Fibroblast of skin of scalp (primary cell): Measurements from ENCODE around the gene CDH2. TPM values are rescaled to one million over a fixed set of nuclear protein-coding genes. Genes with fewer than 3 reads are reported as not detected.

ENCODE experiments used
- DNase-seq: peaks from one replicate; pipeline ENCODE4 v3.0.0-alpha.2; 2013
- polyA plus RNA-seq, 2 experiments: library from polyadenylated mRNA; unstranded; fragments of 120-200 nt; gene quantifications; one replicate each; pipeline ENCODE4 v1.2.1, GENCODE V29; 2013; ENCODE audit not compliant: insufficient read length in 2 of 2

CDH2 gene
- polyA plus RNA-seq (2013, experiment 1 of 2; ENCODE audit: insufficient read length) = 240 TPM
- 253 TPM for polyA plus RNA-seq (2013, experiment 2 of 2; ENCODE audit: insufficient read length)

GRCh38 chr18:28176948-28177827, at the start of gene CDH2:
Gene CDH2, minus strand, starts transcription at chr18:28177130. Its CDS starts 108 bp downstream, at chr18:28177022.
- DNase-seq = peak; percentile 96

GRCh38 chr18:28212060-28212459, 35.1 kb upstream of the CDH2 start:
- DNase-seq = no peak

DNA sequence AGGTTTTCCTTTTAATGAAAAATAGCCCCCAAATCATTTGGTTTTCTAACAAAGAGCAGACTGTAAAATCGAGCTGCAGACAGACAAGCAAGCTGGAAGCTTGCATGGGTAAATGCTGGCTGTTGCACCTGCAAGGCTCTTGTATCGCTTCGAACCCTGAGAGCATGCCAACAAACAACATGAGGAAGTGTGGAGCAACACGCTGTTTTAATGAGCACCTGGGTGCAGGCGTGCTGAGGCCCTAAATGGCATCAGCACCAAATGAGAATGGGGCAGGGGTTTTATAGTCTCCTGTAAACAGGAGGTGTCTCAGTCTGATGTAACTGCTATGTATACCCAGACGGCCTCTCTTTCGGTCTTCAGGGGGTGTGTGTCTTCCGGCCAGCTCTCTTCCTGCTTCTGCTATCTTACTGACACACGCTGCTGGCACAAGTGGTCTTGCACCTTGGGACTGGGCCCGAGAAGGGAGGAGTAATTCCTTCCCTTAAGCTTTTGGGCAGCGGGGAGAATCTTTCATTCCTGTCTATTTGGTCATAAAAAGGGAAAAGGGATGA, 31.9 kb upstream of the CDH2 start:
- no peak for DNase-seq

- DNase-seq = no peak
Observed at GRCh38 chr18:28208268-28208667, 31.3 kb upstream of the CDH2 start.

GRCh38 chr18:28204154-28204553, 27.2 kb upstream of the CDH2 start:
- DNase-seq = peak; percentile 92

DNA sequence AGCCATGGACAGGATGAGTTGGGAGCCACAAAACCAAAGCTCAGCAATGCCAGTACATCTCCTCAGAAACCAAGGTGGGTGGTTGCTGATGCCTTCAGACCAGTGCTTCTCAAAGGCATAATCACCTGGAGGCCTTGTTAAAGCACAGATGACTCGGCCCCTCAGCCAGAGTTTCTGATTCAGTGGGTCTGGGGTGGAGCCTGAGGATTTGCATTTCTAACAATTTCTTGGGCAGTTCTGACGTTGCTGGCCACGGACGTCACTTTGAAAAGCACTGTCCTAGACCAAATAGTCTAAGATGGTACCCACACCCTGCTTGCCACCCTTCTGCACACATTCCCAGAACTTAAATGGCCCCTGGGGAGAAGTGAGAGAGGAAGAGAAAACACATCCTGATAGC, 24.1 kb upstream of the CDH2 start:
- no peak for DNase-seq

DNA sequence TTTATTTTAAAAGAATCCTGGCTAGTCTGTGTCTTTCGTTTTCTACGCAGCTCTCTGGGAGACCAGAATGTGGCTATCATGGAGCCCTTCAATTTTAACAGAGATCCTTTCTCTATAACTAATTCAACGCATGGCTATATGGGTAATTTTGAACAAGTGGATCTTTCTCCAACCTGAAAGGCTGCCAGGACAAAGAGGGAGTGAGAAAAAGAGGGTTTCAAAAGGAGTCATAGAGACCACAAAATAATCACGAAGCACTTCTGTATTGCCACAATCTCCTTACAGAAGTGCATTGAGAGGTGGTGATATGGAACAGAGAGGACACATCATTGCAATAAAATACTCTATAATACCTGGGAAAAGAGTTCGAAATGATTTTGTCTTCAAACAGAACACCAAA, 21.7 kb upstream of the CDH2 start:
- no peak for DNase-seq

- no peak for DNase-seq
Observed at GRCh38 chr18:28193177-28193778, 16.3 kb upstream of the CDH2 start.

DNA sequence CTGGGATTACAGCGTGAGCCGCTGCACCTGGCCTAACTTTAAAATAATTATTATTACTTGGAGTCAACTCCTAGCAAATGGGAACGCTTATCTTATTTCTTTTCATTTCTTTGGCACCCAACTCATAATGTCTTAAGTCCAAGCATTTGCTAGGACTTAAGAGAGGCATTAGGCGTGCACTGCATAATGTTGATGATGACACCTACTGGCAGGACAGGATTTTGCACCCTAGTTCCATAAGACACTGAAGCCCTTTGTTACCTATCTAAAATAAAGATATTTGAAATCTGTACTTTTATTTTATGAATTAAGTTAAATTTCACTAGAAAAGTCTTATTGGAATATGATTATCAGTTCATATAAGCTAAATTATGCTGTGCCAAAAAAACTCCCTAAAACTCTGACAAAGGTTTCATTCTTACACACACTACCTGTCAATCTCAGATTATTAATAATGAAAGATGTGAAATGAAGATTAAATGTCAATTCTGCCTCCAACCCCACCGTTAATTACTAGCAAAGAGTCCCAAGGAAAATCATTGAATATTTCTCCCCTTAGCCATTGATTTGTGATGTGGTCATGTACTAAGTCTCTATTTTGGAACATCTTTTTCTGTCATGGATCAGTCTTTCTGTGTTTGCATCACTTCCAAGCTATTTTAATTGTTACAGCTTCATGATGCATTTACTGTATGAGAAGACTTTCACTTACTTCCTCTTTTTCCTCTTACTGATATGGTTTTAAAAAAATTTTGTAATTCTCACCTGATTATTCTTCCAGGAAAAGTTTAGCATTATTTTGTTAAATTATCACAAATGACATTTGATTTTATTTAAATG, 12.7 kb upstream of the CDH2 start:
- DNase-seq = peak; percentile 71

GRCh38 chr18:28185121-28185520, 8.2 kb upstream of the CDH2 start:
- DNase-seq = no peak

GRCh38 chr18:28183418-28184078, 6.6 kb upstream of the CDH2 start:
- DNase-seq = peak; percentile 76

GRCh38 chr18:28181616-28182015, 4.7 kb upstream of the CDH2 start:
- DNase-seq = no peak

DNA sequence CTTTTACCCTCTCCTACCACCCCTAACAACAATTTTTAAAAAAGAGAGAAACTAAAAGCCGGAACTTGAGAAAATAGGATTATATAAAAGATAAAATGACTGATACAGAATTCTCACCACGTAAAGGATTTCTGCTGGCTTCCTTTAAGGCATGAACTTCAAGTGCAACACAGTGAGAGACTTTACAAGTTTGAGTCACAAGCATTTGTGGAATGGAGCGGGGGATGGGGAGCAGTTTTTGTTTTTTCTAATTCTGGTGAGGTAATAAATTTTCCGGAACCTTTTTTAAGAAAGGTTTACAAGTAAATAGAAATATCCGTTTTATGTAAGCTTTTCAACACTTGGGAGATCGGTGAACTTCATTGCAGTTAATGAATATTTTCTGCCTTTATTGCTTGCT, 1.8 kb upstream of the CDH2 start:
- peak; percentile 69 for DNase-seq

GRCh38 chr18:28177828-28178635, 1.1 kb upstream of the CDH2 start:
- DNase-seq = peak; percentile 72

GRCh38 chr18:28176698-28176947, 307 bp downstream of the CDH2 start:
- DNase-seq = no peak

DNA sequence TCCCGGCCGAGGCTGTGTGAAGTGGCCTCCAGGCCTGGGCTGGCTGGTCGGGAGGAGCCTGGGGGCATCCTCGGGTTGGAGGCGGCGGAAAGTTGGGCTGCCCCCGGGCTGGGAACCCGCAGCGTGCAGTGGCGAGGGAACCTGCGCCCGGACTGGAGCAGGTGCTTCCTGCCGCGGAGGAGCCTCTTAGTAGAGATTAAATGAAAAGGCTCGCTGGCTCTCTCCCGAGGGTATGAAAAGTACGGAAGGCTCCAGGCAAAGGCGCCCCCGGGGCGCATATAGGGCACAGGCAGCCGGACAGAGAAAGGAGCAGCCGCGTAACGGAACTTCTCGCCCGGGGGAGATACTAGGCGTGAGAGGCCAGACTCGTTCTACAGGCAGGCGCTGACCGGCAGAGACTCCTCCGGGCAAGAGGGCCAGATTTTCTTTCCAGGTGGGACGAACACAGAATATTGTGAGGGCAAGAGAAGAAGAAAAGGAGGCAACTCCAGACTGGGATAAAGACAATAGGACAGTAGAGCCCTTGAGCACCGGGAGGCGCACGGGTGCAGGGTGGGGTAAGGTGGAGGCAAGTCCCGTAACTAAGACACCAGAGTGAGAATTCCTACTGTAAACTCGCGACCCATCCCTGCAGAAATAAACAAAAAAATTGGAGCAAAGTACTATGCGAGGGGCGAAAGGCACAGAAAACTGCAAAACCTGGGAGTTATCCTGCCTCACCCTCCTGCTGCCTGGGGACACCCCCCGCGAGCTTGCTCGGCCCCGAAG, 816 bp downstream of the CDH2 start:
- DNase-seq = no peak

DNA sequence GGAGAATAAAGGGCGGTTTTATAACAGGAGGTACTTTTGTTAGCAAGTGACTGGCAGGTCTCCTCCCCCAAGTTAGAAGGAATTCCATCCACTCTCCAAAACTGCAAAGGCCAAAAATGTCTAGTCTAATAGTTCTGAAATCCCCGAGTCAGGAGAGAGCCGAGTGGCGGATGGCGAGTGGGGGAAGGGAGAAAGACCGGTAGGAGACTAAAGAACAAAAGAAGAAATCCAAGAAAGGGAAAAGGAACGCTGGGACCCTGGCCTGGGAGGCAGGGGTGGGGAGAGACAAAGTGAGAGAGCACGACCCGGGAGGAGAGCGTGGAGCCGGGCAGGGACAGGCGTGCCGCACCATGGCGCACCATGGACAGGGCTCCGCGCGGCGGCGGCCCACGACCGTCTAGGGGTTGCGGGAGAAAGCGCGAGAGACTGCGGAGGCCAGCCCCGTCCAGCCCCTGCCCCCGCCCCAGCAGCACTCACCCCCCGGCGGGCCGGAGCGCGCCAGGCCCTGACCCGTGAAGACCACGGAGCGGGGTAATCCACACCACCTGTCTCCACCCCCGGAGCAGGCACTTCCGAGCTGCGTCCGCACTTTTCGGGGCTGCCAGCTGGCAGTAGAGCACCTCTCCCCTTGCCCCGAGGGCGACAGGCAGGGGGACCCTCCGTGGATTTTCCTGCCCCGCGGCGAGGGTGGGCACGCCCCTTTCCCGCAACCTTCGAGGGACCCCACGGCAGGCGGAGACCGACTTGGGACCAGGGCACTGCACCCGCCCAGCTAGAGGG, 1.6 kb downstream of the CDH2 start:
- peak; percentile 59 for DNase-seq

DNA sequence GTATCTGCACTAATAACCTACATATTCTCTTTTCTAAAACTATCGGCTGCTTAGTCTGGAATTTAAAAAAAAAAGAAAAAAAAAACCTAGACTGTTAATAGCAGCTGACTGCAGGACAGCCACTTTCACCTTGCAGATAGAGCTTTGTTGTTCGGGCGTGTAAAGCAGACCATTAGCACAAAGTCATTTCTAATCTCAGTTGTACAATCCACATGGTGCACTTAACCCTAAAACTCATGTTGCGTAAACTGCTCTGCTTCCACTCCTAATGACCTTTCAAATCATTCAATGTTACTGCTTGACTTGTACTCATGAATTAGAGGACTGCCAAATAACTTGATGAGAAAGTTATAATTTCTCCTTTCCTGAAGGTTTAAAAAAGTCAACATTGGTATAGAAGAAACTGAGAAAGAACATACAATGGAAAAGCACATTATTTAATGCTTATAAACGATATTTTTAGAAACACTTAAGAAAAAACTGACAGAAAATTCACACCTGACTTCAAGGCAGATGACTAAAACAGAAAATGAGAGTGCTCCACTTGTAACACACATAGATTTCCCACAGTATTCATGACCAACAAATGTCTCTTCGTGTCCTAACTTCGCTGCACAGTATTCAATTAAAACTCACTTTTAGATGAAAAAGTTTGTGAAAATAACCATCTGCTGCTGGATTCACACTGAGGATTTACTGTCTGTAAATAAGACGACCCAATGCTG, 2.6 kb downstream of the CDH2 start:
- DNase-seq = no peak

DNA sequence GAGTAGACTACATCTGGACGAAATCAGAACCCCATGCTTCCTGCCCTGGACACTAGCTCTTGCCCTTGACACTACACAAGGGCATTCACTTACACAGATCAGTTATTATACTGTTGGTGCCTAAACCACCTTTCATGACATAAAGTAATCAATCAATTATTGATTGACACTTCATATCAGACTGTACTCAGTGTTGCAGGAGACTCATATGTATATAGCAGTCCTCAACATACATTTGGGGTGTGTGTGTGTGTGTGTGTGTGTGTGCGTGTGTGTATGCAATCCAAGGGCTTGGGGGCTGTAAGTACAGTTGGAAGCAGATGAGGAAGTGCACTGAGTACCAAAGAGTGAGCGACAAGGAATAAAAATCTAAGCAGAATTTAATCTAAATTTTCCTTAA, 5.1 kb downstream of the CDH2 start:
- DNase-seq = no peak
